A549 treated with RU486 at 1 μM for 4 hours (cell line): ENCODE results near the gene CTSE. TPM values are rescaled to one million over a fixed set of nuclear protein-coding genes. Genes with fewer than 3 reads are reported as not detected.

Experiments used
- total RNA-seq: library from RNA; stranded (reverse); fragments of 200-300 nt; extraction: Qiagen RNA extraction; gene quantifications from 5 replicates; pipeline ENCODE4 v1.2.3, GENCODE V29; 2022; ENCODE audit warnings: low read depth

The CTSE gene
- total RNA-seq: 0.08 TPM in 1 of 5 replicates, not detected in the others

GRCh38 chr1:206023695-206024094 lies at the start of gene CTSE:
Gene CTSE, minus strand, starts transcription at chr1:206023895. Its CDS starts 104 bp downstream, at chr1:206023791.

GRCh38 chr1:206052919-206053610 lies 29.4 kb upstream of the CTSE start, which contains the start of gene RHEX:
Gene RHEX, plus strand, starts transcription at chr1:206053173. Its CDS starts 44,656 bp downstream, at chr1:206097829.

GRCh38 chr1:206002871-206003801 lies 20.6 kb downstream of the CTSE start, which contains the start of gene RAB7B:
Gene RAB7B, minus strand, starts transcription at chr1:206003395. Its CDS starts 9,260 bp downstream, at chr1:205994135.

Other genes with a start within 250 kb of the CTSE start
- 10.1 to 12.4 TPM (median 12.3 TPM) in 5 replicates for gene RAB29, start 248.4 kb downstream of the CTSE start, total RNA-seq
- gene SLC41A1, start 210.7 kb downstream of the CTSE start, total RNA-seq: 20.6 to 30.6 TPM (median 24.8 TPM) in 5 replicates
- gene PM20D1, start 173.8 kb downstream of the CTSE start, total RNA-seq: not detected in 5 replicates
- gene SLC26A9, start 80.4 kb downstream of the CTSE start, total RNA-seq: 0.03 to 0.11 TPM (median 0.07 TPM) in 4 of 5 replicates, not detected in the other
- 1.2 to 3.4 TPM (median 1.5 TPM) in 5 replicates for gene RAB7B, start 20.5 kb downstream of the CTSE start, total RNA-seq
- gene RHEX, start 29.3 kb upstream of the CTSE start, total RNA-seq: not detected in 5 replicates
- not detected in 5 replicates for gene AVPR1B, start 93.5 kb upstream of the CTSE start, total RNA-seq
- 8.1 to 12.6 TPM (median 11.7 TPM) in 5 replicates for gene FAM72A, start 178.9 kb upstream of the CTSE start, total RNA-seq
- 15.0 to 28.4 TPM (median 24.9 TPM) in 5 replicates for gene SRGAP2, start 179.6 kb upstream of the CTSE start, total RNA-seq